Cardiac septum (tissue), 1 donor: ENCODE results near the gene TRPC5OS. TPM values are rescaled to one million over a fixed set of nuclear protein-coding genes. Genes with fewer than 3 reads are reported as not detected.

Experiments used
- DNase-seq: peaks from one replicate; pipeline ENCODE4 v3.0.0-alpha.2; 2020; ENCODE audit warnings: low spot score
- intact Hi-C: fragments of 100-400 bp; cut with DNase I; formaldehyde crosslinking; loops from one replicate; pipeline ENCODE4 v1.14.0; 2022
- long read RNA-seq: library from polyadenylated mRNA; unstranded; transcript quantifications from one replicate; pipeline ENCODE4 v2.0.0, GENCODE V29; 2021
- total RNA-seq: library from RNA; stranded (reverse); fragmentation: NEBNext Ultra II Directional; extraction: Animal tissue kit (Norgen Biotek cat#: 25700); gene quantifications from one replicate; pipeline ENCODE4 v1.2.1, GENCODE V29; 2021
- donor health status: DM: no; HTN: no; CAD: no.

TRPC5OS gene
- not detected for total RNA-seq
- long read RNA-seq, result 0 reads

GRCh38 chrX:111875881-111876280, at the start of gene TRPC5OS:
Gene TRPC5OS (plus strand): TSS chrX:111876181. CDS start chrX:111901850, 25,669 bp downstream.
- DNase-seq, result no peak
- intact Hi-C loops, result loop anchor here (10.0 kb wide), 1 partner anchor 269 kb away; no protein-coding TSS in a partner anchor

- intact Hi-C loops, result no loop called here
- no peak for DNase-seq
These were observed 46.6 kb upstream of the TRPC5OS start for GRCh38 chrX:111829345-111829744.

GRCh38 chrX:111830571-111830970, 45.4 kb upstream of the TRPC5OS start:
- no peak for DNase-seq
- intact Hi-C loops, result no loop called here

GRCh38 chrX:111831343-111831742, 44.6 kb upstream of the TRPC5OS start:
- intact Hi-C loops, result no loop called here
- DNase-seq, result no peak

GRCh38 chrX:111837197-111837596, 38.8 kb upstream of the TRPC5OS start:
- DNase-seq, result no peak
- intact Hi-C loops, result no loop called here

- no peak for DNase-seq
- intact Hi-C loops, result no loop called here
These were observed 28.4 kb upstream of the TRPC5OS start for GRCh38 chrX:111847491-111848133.

- intact Hi-C loops, result no loop called here
These were observed 27.4 kb upstream of the TRPC5OS start for GRCh38 chrX:111848541-111848940.

GRCh38 chrX:111850975-111851374, 25.0 kb upstream of the TRPC5OS start:
- intact Hi-C loops, result no loop called here

More at GRCh38 chrX:111848541-111848940, 27.4 kb upstream of the TRPC5OS start:
- no peak for DNase-seq

GRCh38 chrX:111854556-111855490, 21.2 kb upstream of the TRPC5OS start:
- intact Hi-C loops, result no loop called here
- no peak for DNase-seq

More at GRCh38 chrX:111850975-111851374, 25.0 kb upstream of the TRPC5OS start:
- no peak for DNase-seq

GRCh38 chrX:111857534-111858060, 18.4 kb upstream of the TRPC5OS start:
- intact Hi-C loops, result no loop called here
- no peak for DNase-seq

GRCh38 chrX:111861605-111862004, 14.4 kb upstream of the TRPC5OS start:
- no peak for DNase-seq
- intact Hi-C loops, result no loop called here

GRCh38 chrX:111867236-111867635, 8.7 kb upstream of the TRPC5OS start:
- intact Hi-C loops, result no loop called here
- DNase-seq, result no peak

- intact Hi-C loops, result no loop called here
- no peak for DNase-seq
These were observed 7.0 kb upstream of the TRPC5OS start for GRCh38 chrX:111868726-111869638.

- intact Hi-C loops, result loop anchor here (10.0 kb wide), 1 partner anchor 275 kb away; no protein-coding TSS in a partner anchor
- DNase-seq, result no peak
These were observed 6.3 kb upstream of the TRPC5OS start for GRCh38 chrX:111869639-111870034.

- intact Hi-C loops, result loop anchor here (10.0 kb wide), 1 partner anchor 271 kb away; no protein-coding TSS in a partner anchor
- DNase-seq, result no peak
These were observed 1.7 kb upstream of the TRPC5OS start for GRCh38 chrX:111874241-111874640.

GRCh38 chrX:111876646-111877045, 665 bp downstream of the TRPC5OS start:
- DNase-seq, result no peak
- intact Hi-C loops, result loop anchor here (10.0 kb wide), 1 partner anchor 268 kb away; no protein-coding TSS in a partner anchor

- DNase-seq, result no peak
- intact Hi-C loops, result loop anchor here (10.0 kb wide), 1 partner anchor 267 kb away; no protein-coding TSS in a partner anchor
These were observed 1.7 kb downstream of the TRPC5OS start for GRCh38 chrX:111877681-111878080.

- no peak for DNase-seq
- intact Hi-C loops, result no loop called here
These were observed 4.8 kb downstream of the TRPC5OS start for GRCh38 chrX:111880735-111881134.

GRCh38 chrX:111881715-111882114, 5.7 kb downstream of the TRPC5OS start:
- DNase-seq, result no peak
- intact Hi-C loops, result no loop called here
